ENCODE results near the gene ABCG8. TPM values are rescaled to one million over a fixed set of nuclear protein-coding genes. Genes with fewer than 3 reads are reported as not detected.

The ABCG8 gene
- polyA plus RNA-seq, 1 donor (not counting 4 experiments of a cell fraction or from before 2014, with no cell fraction given): not detected

DNA sequence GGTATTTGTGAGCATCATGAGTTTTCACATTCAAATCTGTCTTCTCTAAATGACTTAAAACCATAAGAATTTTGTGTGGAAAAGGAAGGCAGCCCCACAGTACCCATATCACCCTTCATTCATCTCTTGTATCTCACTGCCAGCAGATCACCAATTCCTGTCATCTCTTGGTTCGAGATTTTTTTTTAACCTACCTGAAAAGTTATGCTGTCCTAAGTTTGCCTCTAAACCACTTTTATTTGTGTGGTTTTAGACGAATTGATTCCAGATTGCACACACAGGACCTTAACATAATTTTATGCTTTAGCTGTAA is 32.1 kb upstream of the ABCG8 start:
- no peak for DNase-seq (ENCODE audit: low read depth, low spot score)
- no peak for FAIRE-seq
- H3K36me3 ChIP-seq (ENCODE audit: control insufficient read depth in 2 of 2, extremely low read depth in 1 of 2, insufficient read depth in 2 of 2, low read length in 2 of 2): peaks cover 3 to 5% of the 10 kb centered on the region in 2 experiments
- dilution Hi-C loops (cut with MboI; ENCODE audit: extremely low pct_ligation_motif_present, low sequenced_read_pairs): no loop called here
- no peaks in the 10 kb centered on the region for H4K20me1 ChIP-seq (ENCODE audit: control insufficient read depth, extremely low read depth, insufficient read depth, low read length)
- no peak overlapping the region for H2AFZ ChIP-seq (ENCODE audit: control insufficient read depth, low read length)
- H3K27me3 ChIP-seq (ENCODE audit: control insufficient read depth, extremely low read depth, insufficient read depth, low read length): no peaks in the 10 kb centered on the region
- H3K4me2 ChIP-seq (ENCODE audit: control insufficient read depth, extremely low read depth, insufficient read depth, low read depth, low read length): no peak overlapping the region
- H3K27ac ChIP-seq (ENCODE audit: control insufficient read depth, insufficient read depth, low read length): no peak overlapping the region
- H3K9me3 ChIP-seq (ENCODE audit: control insufficient read depth, low read depth, low read length): no peaks in the 10 kb centered on the region
- H3K4me1 ChIP-seq (ENCODE audit: control insufficient read depth, extremely low read depth, insufficient read depth, low read length): no peaks in the 10 kb centered on the region
- H3K9me1 ChIP-seq (ENCODE audit: control insufficient read depth, extremely low read depth, insufficient read depth, low read length): no peaks in the 10 kb centered on the region
- no peaks in the 10 kb centered on the region for H3K79me2 ChIP-seq (ENCODE audit: control insufficient read depth, insufficient read depth, low read length)
- TF ChIP-seq, protein P1, sequence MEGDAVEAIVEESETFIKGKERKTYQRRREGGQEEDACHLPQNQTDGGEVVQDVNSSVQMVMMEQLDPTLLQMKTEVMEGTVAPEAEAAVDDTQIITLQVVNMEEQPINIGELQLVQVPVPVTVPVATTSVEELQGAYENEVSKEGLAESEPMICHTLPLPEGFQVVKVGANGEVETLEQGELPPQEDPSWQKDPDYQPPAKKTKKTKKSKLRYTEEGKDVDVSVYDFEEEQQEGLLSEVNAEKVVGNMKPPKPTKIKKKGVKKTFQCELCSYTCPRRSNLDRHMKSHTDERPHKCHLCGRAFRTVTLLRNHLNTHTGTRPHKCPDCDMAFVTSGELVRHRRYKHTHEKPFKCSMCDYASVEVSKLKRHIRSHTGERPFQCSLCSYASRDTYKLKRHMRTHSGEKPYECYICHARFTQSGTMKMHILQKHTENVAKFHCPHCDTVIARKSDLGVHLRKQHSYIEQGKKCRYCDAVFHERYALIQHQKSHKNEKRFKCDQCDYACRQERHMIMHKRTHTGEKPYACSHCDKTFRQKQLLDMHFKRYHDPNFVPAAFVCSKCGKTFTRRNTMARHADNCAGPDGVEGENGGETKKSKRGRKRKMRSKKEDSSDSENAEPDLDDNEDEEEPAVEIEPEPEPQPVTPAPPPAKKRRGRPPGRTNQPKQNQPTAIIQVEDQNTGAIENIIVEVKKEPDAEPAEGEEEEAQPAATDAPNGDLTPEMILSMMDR (optimal IDR thresholded peaks at IDR 0.05 in 1 of 3, IDR thresholded peaks at IDR 0.05 in 1 of 3, conservative IDR thresholded peaks at IDR 0.05 in 1 of 3; ENCODE audit: extremely low read depth in 1 of 3, insufficient read depth in 2 of 3, low read length in 3 of 3): no peak
- TF ChIP-seq EZH2 (IDR thresholded peaks at IDR 0.05; ENCODE audit: low read length): no peak
- no peak overlapping the region for H3K9ac ChIP-seq (ENCODE audit: control insufficient read depth, extremely low read depth, insufficient read depth, low read length)
- H3K4me3 ChIP-seq (ENCODE audit: control insufficient read depth in 2 of 3, extremely low read depth in 1 of 3, insufficient read depth in 2 of 3, low read depth in 1 of 3, low read length in 3 of 3): no peak overlapping the region

DNA sequence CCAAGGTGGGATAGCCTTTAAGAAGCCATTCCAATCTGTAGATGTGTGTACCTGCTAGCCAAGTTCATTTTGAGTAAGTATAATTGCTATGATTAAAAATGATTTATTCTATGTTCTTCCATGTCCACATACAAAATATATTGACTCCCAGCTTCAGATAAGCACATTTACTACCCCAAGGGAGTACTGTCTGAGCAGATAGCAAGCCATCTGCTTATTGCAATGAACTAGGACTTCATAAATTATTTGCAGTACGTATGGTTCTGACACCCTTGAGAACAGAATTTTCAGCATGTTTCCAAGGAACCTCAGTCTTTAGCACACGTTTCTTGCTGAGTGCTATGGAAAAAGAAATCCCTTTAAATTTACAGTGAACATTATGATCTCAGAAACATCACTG is 28.3 kb upstream of the ABCG8 start:
- Histone ChIP-seq H3K79me2 (ENCODE audit: control insufficient read depth, insufficient read depth, low read length) (no peaks in the 10 kb centered on the region), H3K4me2 (ENCODE audit: control insufficient read depth, extremely low read depth, insufficient read depth, low read depth, low read length) (no peak overlapping the region), H3K9me1 (ENCODE audit: control insufficient read depth, extremely low read depth, insufficient read depth, low read length) (no peaks in the 10 kb centered on the region), H3K9ac (ENCODE audit: control insufficient read depth, extremely low read depth, insufficient read depth, low read length) (no peak overlapping the region), H2AFZ (ENCODE audit: control insufficient read depth, low read length) (no peak overlapping the region), H3K27ac (ENCODE audit: control insufficient read depth, insufficient read depth, low read length) (no peak overlapping the region), H3K9me3 (ENCODE audit: control insufficient read depth, low read depth, low read length) (no peaks in the 10 kb centered on the region), H3K4me1 (ENCODE audit: control insufficient read depth, extremely low read depth, insufficient read depth, low read length) (no peaks in the 10 kb centered on the region), H4K20me1 (ENCODE audit: control insufficient read depth, extremely low read depth, insufficient read depth, low read length) (no peaks in the 10 kb centered on the region), H3K36me3 (ENCODE audit: control insufficient read depth in 2 of 2, extremely low read depth in 1 of 2, insufficient read depth in 2 of 2, low read length in 2 of 2) (peaks cover 3 to 5% of the 10 kb centered on the region in 2 experiments), H3K27me3 (ENCODE audit: control insufficient read depth, extremely low read depth, insufficient read depth, low read length) (no peaks in the 10 kb centered on the region), H3K4me3 (ENCODE audit: control insufficient read depth in 2 of 3, extremely low read depth in 1 of 3, insufficient read depth in 2 of 3, low read depth in 1 of 3, low read length in 3 of 3) (no peak overlapping the region)
- dilution Hi-C loops (cut with MboI; ENCODE audit: extremely low pct_ligation_motif_present, low sequenced_read_pairs): no loop called here
- FAIRE-seq (no peak), DNase-seq (ENCODE audit: low read depth, low spot score) (no peak)
- no peak for TF ChIP-seq EZH2 (IDR thresholded peaks at IDR 0.05; ENCODE audit: low read length)
- TF ChIP-seq, protein P1 (optimal IDR thresholded peaks at IDR 0.05 in 1 of 3, IDR thresholded peaks at IDR 0.05 in 1 of 3, conservative IDR thresholded peaks at IDR 0.05 in 1 of 3; ENCODE audit: extremely low read depth in 1 of 3, insufficient read depth in 2 of 3, low read length in 3 of 3): no peak
